Measurements from ENCODE around the gene PDLIM3. TPM values are rescaled to one million over a fixed set of nuclear protein-coding genes. Genes with fewer than 3 reads are reported as not detected.

PDLIM3 gene
- 0.13 TPM for polyA plus RNA-seq

- Mint-ChIP-seq H3K27me3 (peaks cover 24% of the 10 kb centered on the region), H3K9me3 (no peaks in the 10 kb centered on the region), H3K4me3 (peak within 1 kb of the TSS in 3 of 4 donors; percentile 62 to 83 (median 76)), H3K27ac (no peak within 1 kb of the TSS), H3K4me1 (peaks cover 3 to 7% (median 6%) of the 10 kb centered on the region in 3 donors), H3K36me3 (no peaks in the 10 kb centered on the region)
Measured at GRCh38 chr4:185534866-185535611, at the start of gene PDLIM3. TSS of gene PDLIM3 (minus strand) at chr4:185535507. CDS start at chr4:185535434, 73 bp downstream.

- peaks cover 19% of the 10 kb centered on the region for H3K27me3 Mint-ChIP-seq
- H3K4me3 Mint-ChIP-seq, result no peak overlapping the region
- peaks cover 9 to 12% (median 10%) of the 10 kb centered on the region in 3 donors for H3K4me1 Mint-ChIP-seq
- H3K27ac Mint-ChIP-seq, result no peak overlapping the region
- peaks cover 0 to 2% (median 0%) of the 10 kb centered on the region in 3 donors for H3K9me3 Mint-ChIP-seq
- peaks cover 2% of the 10 kb centered on the region for H3K36me3 Mint-ChIP-seq
Measured at GRCh38 chr4:185583813-185584212, 48.5 kb upstream of the PDLIM3 start.

GRCh38 chr4:185582651-185583400 lies 47.5 kb upstream of the PDLIM3 start:
- Mint-ChIP-seq H3K36me3 (peaks cover 2% of the 10 kb centered on the region), H3K27me3 (peaks cover 16% of the 10 kb centered on the region), H3K4me1 (peaks cover 8 to 11% (median 9%) of the 10 kb centered on the region in 3 donors), H3K27ac (no peak overlapping the region), H3K9me3 (peaks cover 0 to 5% (median 0%) of the 10 kb centered on the region in 3 donors), H3K4me3 (no peak overlapping the region)

GRCh38 chr4:185580699-185581098 lies 45.4 kb upstream of the PDLIM3 start:
- Mint-ChIP-seq H3K4me3 (no peak overlapping the region), H3K36me3 (peaks cover under 1% of the 10 kb centered on the region), H3K9me3 (peaks cover 0 to 5% (median 0%) of the 10 kb centered on the region in 3 donors), H3K4me1 (no peaks in the 10 kb centered on the region), H3K27me3 (peaks cover 9% of the 10 kb centered on the region), H3K27ac (no peak overlapping the region)

GRCh38 chr4:185578284-185578683 lies 43.0 kb upstream of the PDLIM3 start:
- no peaks in the 10 kb centered on the region for H3K4me1 Mint-ChIP-seq
- no peak overlapping the region for H3K4me3 Mint-ChIP-seq
- peaks cover 9% of the 10 kb centered on the region for H3K27me3 Mint-ChIP-seq
- no peak overlapping the region for H3K27ac Mint-ChIP-seq
- peaks cover 0 to 5% (median 0%) of the 10 kb centered on the region in 3 donors for H3K9me3 Mint-ChIP-seq
- no peaks in the 10 kb centered on the region for H3K36me3 Mint-ChIP-seq

GRCh38 chr4:185576962-185577950 lies 41.9 kb upstream of the PDLIM3 start:
- H3K4me3 Mint-ChIP-seq, result no peak overlapping the region
- peaks cover 0 to 5% (median 0%) of the 10 kb centered on the region in 3 donors for H3K9me3 Mint-ChIP-seq
- H3K27me3 Mint-ChIP-seq, result peaks cover 9% of the 10 kb centered on the region
- no peak overlapping the region for H3K27ac Mint-ChIP-seq
- H3K36me3 Mint-ChIP-seq, result no peaks in the 10 kb centered on the region
- H3K4me1 Mint-ChIP-seq, result no peaks in the 10 kb centered on the region

GRCh38 chr4:185576314-185576961 lies 41.1 kb upstream of the PDLIM3 start:
- Mint-ChIP-seq H3K9me3 (peaks cover 0 to 5% (median 0%) of the 10 kb centered on the region in 3 donors), H3K27me3 (peaks cover 9% of the 10 kb centered on the region), H3K27ac (no peak overlapping the region), H3K4me1 (no peaks in the 10 kb centered on the region), H3K4me3 (no peak overlapping the region), H3K36me3 (no peaks in the 10 kb centered on the region)

- Mint-ChIP-seq H3K4me1 (no peaks in the 10 kb centered on the region), H3K9me3 (peaks cover 0 to 3% (median 0%) of the 10 kb centered on the region in 3 donors), H3K36me3 (no peaks in the 10 kb centered on the region), H3K27ac (no peak overlapping the region), H3K4me3 (no peak overlapping the region), H3K27me3 (peaks cover 9% of the 10 kb centered on the region)
Measured at GRCh38 chr4:185573651-185574199, 38.4 kb upstream of the PDLIM3 start.

- Mint-ChIP-seq H3K4me3 (no peak overlapping the region), H3K27me3 (peaks cover 2% of the 10 kb centered on the region), H3K36me3 (no peaks in the 10 kb centered on the region), H3K9me3 (no peaks in the 10 kb centered on the region), H3K4me1 (no peaks in the 10 kb centered on the region), H3K27ac (no peak overlapping the region)
Measured at GRCh38 chr4:185570727-185571126, 35.4 kb upstream of the PDLIM3 start.

GRCh38 chr4:185567381-185568376 lies 32.4 kb upstream of the PDLIM3 start:
- Mint-ChIP-seq H3K36me3 (no peaks in the 10 kb centered on the region), H3K4me1 (no peaks in the 10 kb centered on the region), H3K27me3 (no peaks in the 10 kb centered on the region), H3K4me3 (no peak overlapping the region), H3K9me3 (peaks cover 0 to 5% (median 3%) of the 10 kb centered on the region in 3 donors), H3K27ac (no peak overlapping the region)

- no peaks in the 10 kb centered on the region for H3K4me1 Mint-ChIP-seq
- no peak overlapping the region for H3K4me3 Mint-ChIP-seq
- peaks cover 0 to 5% (median 3%) of the 10 kb centered on the region in 3 donors for H3K9me3 Mint-ChIP-seq
- no peaks in the 10 kb centered on the region for H3K27me3 Mint-ChIP-seq
- H3K27ac Mint-ChIP-seq, result no peak overlapping the region
- H3K36me3 Mint-ChIP-seq, result no peaks in the 10 kb centered on the region
Measured at GRCh38 chr4:185566972-185567371, 31.7 kb upstream of the PDLIM3 start.

- H3K27me3 Mint-ChIP-seq, result no peaks in the 10 kb centered on the region
- no peaks in the 10 kb centered on the region for H3K36me3 Mint-ChIP-seq
- no peak overlapping the region for H3K27ac Mint-ChIP-seq
- H3K4me1 Mint-ChIP-seq, result no peaks in the 10 kb centered on the region
- H3K4me3 Mint-ChIP-seq, result no peak overlapping the region
- H3K9me3 Mint-ChIP-seq, result peaks cover 0 to 5% (median 3%) of the 10 kb centered on the region in 3 donors
Measured at GRCh38 chr4:185566425-185566824, 31.1 kb upstream of the PDLIM3 start.

GRCh38 chr4:185565696-185566095 lies 30.4 kb upstream of the PDLIM3 start:
- no peak overlapping the region for H3K4me3 Mint-ChIP-seq
- no peaks in the 10 kb centered on the region for H3K27me3 Mint-ChIP-seq
- peaks cover 0 to 5% (median 3%) of the 10 kb centered on the region in 3 donors for H3K9me3 Mint-ChIP-seq
- H3K27ac Mint-ChIP-seq, result no peak overlapping the region
- H3K36me3 Mint-ChIP-seq, result no peaks in the 10 kb centered on the region
- no peaks in the 10 kb centered on the region for H3K4me1 Mint-ChIP-seq
